ENCODE data around the gene KIF26B.

DNA sequence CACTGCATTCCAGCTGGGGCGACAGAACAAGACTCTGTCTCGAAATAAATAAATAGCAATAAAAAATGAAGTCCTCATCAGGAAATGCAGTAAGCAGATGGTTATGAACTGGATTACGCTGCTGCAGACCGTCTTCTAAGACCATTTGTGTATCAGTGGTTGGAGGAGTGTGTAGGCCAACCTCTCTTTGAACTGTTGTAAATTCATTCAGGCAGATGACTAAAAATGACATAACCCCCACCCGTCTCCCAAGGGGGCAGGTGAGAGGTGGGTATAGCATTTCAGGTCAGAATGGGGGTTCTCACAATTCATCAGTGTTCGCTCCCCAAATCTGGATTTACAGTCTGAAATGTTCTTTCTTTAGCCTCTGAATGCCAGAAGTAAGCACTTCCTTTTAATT, 177.3 kb downstream of the KIF26B start:
- TF ChIP-seq EZH2phosphoT487 (IDR thresholded peaks at IDR 0.05; ENCODE audit: borderline replicate concordance, low read length), result no peak
- TF ChIP-seq, protein P1, sequence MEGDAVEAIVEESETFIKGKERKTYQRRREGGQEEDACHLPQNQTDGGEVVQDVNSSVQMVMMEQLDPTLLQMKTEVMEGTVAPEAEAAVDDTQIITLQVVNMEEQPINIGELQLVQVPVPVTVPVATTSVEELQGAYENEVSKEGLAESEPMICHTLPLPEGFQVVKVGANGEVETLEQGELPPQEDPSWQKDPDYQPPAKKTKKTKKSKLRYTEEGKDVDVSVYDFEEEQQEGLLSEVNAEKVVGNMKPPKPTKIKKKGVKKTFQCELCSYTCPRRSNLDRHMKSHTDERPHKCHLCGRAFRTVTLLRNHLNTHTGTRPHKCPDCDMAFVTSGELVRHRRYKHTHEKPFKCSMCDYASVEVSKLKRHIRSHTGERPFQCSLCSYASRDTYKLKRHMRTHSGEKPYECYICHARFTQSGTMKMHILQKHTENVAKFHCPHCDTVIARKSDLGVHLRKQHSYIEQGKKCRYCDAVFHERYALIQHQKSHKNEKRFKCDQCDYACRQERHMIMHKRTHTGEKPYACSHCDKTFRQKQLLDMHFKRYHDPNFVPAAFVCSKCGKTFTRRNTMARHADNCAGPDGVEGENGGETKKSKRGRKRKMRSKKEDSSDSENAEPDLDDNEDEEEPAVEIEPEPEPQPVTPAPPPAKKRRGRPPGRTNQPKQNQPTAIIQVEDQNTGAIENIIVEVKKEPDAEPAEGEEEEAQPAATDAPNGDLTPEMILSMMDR (conservative IDR thresholded peaks at IDR 0.05; ENCODE audit: low read depth, low read length), result no peak
